Brain pericyte (primary cell): ENCODE results near the gene HLA-DOB.
"Not testable (repeated sequence)": the region's sequence is repeated elsewhere in the genome, so short reads cannot be mapped to it uniquely, and the experiment has no call there.

ENCODE experiments used
- DNase-seq: peaks from one replicate; pipeline ENCODE4 v3.0.0-alpha.2; 2012; ENCODE audit warnings: low read depth, low spot score

HLA-DOB gene

GRCh38 chr6:32815115-32815514 lies 1.7 kb downstream of the HLA-DOB start:
- DNase-seq: no peak

DNA sequence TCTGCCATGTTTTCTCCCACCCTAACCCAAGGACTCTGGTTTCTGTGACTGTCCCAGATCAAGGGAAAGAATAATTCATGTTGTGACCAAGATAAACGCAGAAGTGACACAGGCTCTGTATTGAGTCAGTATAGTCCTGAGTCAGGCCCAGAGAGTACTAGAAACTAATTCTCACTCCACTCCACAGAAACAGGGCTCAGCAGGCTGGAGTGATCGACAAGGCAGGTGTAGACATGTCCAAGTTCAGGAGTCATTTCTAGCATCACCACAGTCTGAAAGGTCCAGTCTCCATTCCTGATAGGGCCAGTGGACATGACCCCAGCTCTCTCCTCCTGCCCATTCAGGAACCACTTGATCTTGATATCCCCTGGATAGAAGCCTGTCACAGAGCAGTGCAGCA lies 2.7 kb downstream of the HLA-DOB start:
- no peak for DNase-seq

- DNase-seq: no peak
These were observed 7.6 kb downstream of the HLA-DOB start for GRCh38 chr6:32809171-32809570.

DNA sequence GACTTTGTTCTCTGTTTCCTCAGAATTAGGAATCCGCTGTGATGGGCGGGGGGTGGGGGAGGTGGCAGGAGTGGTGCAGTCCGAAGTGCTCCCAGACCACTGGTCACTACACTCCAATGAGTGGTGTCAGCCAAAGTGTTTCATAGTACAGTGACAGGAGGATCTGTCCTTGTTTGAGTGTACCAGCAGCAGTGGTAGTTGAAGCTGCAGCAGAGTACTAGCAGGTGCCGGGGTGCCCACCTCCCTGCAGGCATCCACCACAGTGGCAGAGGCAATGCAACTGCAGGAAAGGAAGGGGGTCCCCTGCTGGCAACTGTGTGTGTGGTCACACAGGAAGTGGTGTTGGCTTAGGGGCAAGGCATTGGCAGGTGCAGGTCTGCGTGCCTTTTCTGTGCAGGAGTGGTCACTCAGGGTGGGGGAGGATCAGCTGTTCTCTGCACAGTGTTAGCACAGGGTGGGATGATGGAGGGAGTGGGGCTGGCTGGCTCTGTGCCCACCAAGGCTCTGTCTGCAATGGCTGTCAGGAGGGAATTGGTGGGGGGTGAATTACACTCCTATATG lies 9.7 kb downstream of the HLA-DOB start:
- no peak for DNase-seq

GRCh38 chr6:32805404-32805803 lies 11.4 kb downstream of the HLA-DOB start:
- not testable (repeated sequence) for DNase-seq

DNA sequence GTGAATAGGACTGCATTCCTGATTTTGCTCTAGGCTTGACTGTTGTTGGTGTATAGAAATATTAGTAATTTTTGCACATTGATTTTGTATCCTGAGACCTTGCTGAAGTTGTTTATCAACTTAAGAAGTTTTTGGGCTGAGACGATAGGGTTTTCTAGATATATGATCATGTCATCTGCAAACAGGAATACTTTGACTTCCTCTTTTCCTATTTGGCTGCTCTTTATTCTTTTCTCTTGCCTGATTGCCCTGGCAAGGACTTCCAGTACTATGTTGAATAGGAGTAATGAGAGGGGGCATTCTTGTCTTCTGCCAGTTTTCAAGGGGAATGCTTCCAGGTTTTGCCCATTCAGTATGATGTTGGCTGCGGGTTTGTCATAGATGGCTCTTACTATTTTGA lies 13.4 kb downstream of the HLA-DOB start:
- no peak for DNase-seq

DNA sequence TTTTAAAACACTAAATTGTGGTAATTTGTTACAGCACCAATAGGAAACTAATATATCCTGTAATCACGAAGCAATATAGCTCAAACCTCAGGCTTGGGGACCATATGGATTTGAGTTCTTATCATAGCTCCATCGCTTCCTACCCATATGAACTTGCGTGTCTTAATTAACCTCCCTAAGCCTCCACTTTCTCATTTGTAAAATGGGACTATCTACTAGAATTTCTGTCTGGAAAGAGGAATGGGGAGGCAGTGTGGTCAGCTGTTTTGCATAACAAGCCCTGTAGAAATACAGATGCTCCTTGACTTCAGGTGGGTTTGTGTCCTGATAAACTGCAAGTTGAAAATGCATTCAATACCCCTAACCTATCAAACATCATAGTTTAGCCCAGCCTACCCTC lies 17.1 kb downstream of the HLA-DOB start:
- DNase-seq: no peak

DNA sequence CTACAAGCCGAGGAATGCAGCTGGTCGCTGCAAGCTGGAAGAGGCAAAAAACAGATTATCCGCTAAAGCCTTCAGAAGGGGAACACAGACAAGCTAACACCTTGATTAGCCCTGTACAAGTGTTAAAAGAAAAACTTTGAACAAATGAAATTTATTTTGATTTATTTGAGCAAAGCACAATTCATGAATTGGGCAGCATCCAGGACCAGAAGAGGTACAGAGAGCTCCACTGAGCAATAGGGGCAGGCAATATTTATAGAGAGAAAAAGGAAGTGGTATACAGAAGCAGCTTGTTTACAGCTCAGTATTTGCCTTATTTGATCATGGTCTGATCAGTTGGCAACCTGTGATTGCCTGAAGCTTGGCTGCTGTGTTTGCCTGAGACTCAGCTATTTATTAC lies 17.6 kb downstream of the HLA-DOB start:
- no peak for DNase-seq

DNA sequence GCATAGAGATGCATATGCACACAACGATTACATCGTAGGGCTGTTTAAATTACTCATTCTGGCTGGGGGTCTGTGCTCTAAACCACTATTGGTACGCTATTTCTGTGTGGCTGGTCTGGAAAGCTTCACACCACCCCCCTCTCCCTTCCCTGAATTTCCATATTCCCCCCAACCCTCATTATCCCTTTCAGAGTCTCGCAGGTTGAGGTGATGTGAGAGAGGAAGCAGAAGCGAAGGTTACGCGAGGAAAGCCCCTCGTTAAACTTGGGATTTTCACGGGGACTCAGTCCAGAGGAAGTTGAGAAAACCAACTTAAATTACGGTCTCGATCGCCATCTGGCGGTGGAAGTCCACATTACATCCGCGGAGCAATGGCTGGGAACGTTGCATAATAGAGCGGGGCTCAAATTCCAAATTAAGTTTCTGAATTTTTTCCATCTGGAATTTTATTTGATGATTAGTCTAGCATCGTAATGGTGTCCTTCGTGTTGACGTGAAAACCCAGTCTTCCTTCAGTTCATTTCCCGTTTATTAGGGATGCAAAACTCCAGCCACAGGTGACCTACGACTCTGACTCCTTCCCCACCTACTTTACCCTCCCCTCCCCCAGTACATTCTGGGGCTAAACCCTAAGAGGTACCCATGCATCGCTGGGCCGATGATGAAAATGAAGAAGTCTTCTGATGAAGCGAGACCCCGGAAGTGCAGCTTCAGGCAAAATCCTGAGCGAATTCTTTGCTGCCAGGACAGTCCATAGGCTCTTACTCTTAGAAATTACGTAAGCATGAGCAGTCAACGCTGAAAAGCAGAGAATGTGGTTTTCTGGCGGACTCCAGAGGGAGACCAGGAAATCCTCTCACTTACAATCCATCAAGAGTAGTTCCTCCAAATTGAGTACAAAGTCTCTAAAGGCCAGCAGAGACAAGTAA lies 19.7 kb downstream of the HLA-DOB start:
- DNase-seq: no peak

DNA sequence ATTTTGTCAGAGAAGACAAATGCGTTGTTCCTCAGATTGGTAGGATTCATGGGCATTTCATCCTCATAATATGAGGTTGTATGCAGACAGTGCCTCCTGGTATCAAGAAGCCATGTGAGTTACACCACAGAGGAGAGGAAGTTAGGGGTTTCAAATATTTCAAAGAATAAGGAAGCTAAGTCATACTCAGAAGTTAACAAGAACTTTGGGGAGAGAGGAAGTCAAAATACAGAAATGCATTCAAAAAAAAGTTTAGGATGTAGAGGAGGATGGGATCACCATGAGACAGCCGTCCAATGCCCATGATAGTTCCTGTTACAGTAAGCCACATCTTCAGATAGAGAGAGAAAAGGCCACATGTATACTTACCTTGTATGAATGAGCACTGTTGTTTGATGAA lies 22.3 kb downstream of the HLA-DOB start:
- DNase-seq: no peak

DNA sequence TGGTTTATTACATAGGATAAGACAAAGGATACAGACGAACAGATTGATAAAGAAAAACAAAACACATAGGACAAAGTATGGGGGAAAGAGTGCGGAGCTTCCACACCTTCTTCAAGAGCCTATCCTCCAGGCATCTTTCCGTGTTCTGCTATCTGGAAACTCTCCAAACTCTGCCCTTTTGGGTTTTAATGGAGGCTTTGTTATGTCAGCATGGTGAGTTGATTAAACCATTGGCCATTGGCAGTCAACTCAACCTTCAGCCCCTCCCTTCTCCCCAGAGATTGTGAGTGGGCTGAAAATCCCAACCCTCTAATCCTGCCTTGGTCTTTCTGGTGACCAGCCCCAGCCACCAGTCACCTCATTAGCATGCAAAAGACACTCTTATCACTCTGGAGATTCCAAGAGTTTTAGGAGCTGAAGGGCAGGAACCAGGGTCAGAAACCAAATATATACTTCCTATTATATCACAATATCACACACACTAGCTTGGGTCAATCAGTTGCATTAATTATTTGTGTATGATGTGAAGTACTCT lies 23.8 kb downstream of the HLA-DOB start:
- no peak for DNase-seq

- no peak for DNase-seq
These were observed 26.5 kb downstream of the HLA-DOB start for GRCh38 chr6:32790306-32790705.

GRCh38 chr6:32785781-32786533 lies 30.8 kb downstream of the HLA-DOB start:
- DNase-seq: no peak

- DNase-seq: not testable (repeated sequence)
These were observed 33.9 kb downstream of the HLA-DOB start for GRCh38 chr6:32782923-32783322.

GRCh38 chr6:32779036-32779435 lies 37.8 kb downstream of the HLA-DOB start:
- no peak for DNase-seq

DNA sequence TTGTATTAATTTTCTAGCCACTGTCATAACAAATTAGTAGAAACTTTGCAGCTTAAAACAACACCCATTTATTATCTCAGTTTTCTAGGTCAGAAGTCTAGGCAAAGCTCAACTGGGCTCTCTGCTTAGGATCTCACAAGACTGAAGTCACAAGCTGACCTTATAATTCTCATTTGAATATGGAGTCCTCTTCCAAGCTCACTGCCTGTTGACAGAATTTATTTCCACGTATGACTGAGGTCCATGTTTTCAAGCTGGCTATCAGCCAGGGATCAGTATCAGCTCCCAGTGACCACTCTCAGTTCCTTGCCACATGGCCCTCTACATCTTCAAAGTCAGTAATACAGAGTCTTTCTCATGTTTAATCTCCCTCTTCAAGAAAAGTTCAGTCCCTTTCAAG lies 41.7 kb downstream of the HLA-DOB start:
- no peak for DNase-seq

DNA sequence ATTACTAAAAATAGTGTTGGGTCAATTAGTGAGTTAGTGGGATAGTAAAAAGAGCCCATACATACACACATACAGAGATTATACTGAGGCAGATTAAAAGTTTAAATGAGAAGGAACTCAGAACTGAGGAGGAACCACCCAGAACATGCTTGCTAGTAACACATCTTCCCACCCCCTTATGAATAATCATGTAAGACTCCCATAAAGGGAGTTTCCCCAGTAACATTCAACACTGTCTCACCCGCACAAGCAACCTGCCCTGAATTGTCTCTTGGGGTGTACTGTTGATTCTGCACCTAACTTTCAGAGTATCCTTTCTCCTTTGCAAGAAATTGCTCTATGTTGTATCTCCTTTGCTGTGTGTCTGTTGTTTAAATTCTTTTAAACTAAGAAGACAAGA lies 42.4 kb downstream of the HLA-DOB start:
- DNase-seq: no peak

DNA sequence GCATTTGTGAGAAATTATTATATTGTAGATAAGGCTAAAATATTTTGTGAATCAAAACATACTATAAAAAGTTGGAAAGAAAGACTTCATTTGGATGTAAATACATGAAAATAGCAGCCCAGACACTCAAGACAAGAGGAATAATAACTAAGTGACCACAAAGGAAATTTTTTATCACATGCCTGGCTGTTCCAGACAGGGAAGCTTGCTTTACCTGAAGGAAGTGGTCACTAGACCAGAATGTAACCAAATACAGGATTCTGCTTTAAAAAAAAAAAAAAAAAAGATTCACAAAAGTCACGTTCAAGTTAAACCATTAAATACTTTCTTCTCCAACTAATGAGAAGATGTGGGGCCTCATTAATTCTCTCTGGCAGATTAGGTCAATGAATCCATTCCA lies 44.1 kb downstream of the HLA-DOB start:
- DNase-seq: no peak

- no peak for DNase-seq
These were observed 52.8 kb downstream of the HLA-DOB start for GRCh38 chr6:32764048-32764447.

DNA sequence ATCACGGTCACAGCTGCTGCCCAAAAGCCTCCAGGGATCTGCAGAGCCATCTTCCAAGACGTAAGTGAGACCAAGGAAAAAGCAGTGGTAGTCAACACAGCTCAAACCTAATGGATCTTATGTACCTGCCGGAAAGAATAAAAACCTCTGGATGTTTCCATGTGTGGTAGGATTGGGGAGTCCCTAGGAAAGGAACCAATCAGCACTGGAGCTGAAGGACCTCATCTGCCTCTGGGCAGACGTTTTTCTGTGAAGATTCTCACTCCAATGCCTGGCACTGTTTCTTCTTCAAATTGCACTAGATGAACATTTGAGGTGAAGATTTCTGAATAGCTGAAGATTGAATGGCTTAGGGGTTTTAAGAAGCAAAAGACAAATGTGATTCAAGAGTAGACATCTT lies 53.4 kb downstream of the HLA-DOB start, which contains the start of gene HLA-DQB2:
TSS of gene HLA-DQB2 (minus strand) at position 112 of the 400 bp plus-strand sequence. CDS start at position 50, 62 bp downstream.
- no peak for DNase-seq
